ENCODE results near the gene FNBP1L.

DNA sequence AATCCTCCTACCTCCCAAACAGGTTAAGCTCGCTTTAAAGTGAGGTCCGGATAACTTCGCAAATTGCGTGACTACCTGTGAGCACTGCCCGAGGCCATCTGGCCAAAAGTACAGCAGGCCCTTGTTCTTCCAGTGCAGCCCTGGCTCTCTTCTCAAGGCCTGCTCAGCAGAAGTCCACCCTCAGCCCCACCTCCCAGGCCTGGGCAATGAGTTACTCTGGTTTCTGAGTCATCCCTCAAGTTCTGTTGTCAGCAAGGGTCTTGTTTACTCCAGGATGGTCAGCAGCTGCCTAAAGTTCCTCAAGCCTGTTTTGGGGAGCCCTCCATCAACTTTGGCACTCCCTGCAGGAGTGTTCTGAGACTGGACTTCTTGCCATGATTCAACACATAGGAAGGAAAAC, 132.0 kb downstream of the FNBP1L start:
- TF ChIP-seq, protein P1, sequence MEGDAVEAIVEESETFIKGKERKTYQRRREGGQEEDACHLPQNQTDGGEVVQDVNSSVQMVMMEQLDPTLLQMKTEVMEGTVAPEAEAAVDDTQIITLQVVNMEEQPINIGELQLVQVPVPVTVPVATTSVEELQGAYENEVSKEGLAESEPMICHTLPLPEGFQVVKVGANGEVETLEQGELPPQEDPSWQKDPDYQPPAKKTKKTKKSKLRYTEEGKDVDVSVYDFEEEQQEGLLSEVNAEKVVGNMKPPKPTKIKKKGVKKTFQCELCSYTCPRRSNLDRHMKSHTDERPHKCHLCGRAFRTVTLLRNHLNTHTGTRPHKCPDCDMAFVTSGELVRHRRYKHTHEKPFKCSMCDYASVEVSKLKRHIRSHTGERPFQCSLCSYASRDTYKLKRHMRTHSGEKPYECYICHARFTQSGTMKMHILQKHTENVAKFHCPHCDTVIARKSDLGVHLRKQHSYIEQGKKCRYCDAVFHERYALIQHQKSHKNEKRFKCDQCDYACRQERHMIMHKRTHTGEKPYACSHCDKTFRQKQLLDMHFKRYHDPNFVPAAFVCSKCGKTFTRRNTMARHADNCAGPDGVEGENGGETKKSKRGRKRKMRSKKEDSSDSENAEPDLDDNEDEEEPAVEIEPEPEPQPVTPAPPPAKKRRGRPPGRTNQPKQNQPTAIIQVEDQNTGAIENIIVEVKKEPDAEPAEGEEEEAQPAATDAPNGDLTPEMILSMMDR (conservative IDR thresholded peaks at IDR 0.05; ENCODE audit: low read length) = no peak
- TF ChIP-seq EZH2phosphoT487 (IDR thresholded peaks at IDR 0.05; ENCODE audit: borderline replicate concordance, low read depth, low read length) = no peak

Measured in OCI-LY7 (cell line).